GM20000 (cell line): ENCODE results near the gene MSLN.

Experiments
- DNase-seq: peaks from one replicate; pipeline ENCODE4 v3.0.0; 2012; ENCODE audit warnings: low spot score
- CTCF ChIP-seq: IDR thresholded peaks from 2 replicates; pipeline ENCODE4 v1.5.1; 2012; ENCODE audit warnings: mild to moderate bottlenecking, control low read depth; ENCODE audit errors: extremely low read depth, missing control alignments

MSLN gene

GRCh38 chr16:777826-778225 lies 17.3 kb downstream of the MSLN start:
- no peak for TF ChIP-seq CTCF
- no peak for DNase-seq

GRCh38 chr16:778447-778846 lies 17.9 kb downstream of the MSLN start:
- DNase-seq = no peak
- TF ChIP-seq CTCF = no peak

GRCh38 chr16:778909-779527 lies 18.5 kb downstream of the MSLN start:
- TF ChIP-seq CTCF = no peak
- no peak for DNase-seq

- no peak for DNase-seq
These were observed 19.0 kb downstream of the MSLN start for GRCh38 chr16:779561-779960.

GRCh38 chr16:780296-780695 lies 19.8 kb downstream of the MSLN start:
- DNase-seq = no peak
- no peak for TF ChIP-seq CTCF

More at GRCh38 chr16:779561-779960, 19.0 kb downstream of the MSLN start:
- TF ChIP-seq CTCF = no peak

GRCh38 chr16:781346-782010 lies 20.9 kb downstream of the MSLN start:
- DNase-seq = no peak
- TF ChIP-seq CTCF = no peak

DNA sequence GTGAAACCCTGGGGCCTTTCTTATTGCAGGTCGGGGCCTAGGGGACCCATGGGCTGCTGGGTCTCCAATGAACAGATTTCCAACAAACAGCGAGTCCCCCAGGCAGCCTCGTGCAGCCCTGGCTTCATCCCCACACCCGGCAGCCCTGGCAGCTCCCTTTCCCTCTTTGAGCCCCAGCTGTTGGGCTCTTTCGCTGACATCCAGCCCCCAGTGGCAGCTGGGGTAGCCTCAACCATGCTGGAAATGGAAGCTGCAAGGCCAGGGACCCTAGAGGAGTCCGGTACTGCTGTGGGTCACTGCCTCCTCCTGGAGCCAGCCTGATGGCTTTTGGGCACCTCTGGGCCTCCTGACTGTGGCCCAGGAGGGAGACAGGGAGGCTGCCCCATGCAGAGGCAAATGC lies 21.7 kb downstream of the MSLN start:
- TF ChIP-seq CTCF = no peak
- DNase-seq = no peak
